NCI-H1092 (cell line): ENCODE data around the gene ZFYVE21.

Experiments
- DNase-seq: peaks from one replicate; lab custom pipeline; 2025; lab: John Stamatoyannopoulos, UW

The ZFYVE21 gene

GRCh38 chr14:103705504-103706284 lies 9.9 kb upstream of the ZFYVE21 start:
- DNase-seq, result no peak

- no peak for DNase-seq
These were observed 8.9 kb upstream of the ZFYVE21 start for GRCh38 chr14:103706551-103707328.

- DNase-seq, result no peak
These were observed 8.0 kb upstream of the ZFYVE21 start for GRCh38 chr14:103707329-103708263.

GRCh38 chr14:103708750-103709187 lies 6.8 kb upstream of the ZFYVE21 start:
- DNase-seq, result no peak

- DNase-seq, result no peak
These were observed 5.8 kb upstream of the ZFYVE21 start for GRCh38 chr14:103709814-103710213.

GRCh38 chr14:103710771-103711377 lies 4.7 kb upstream of the ZFYVE21 start:
- DNase-seq, result no peak

- no peak for DNase-seq
These were observed 3.8 kb upstream of the ZFYVE21 start for GRCh38 chr14:103711516-103712431.

GRCh38 chr14:103712633-103713247 lies 2.9 kb upstream of the ZFYVE21 start:
- DNase-seq, result no peak

- no peak for DNase-seq
These were observed 2.1 kb upstream of the ZFYVE21 start for GRCh38 chr14:103713304-103714062.

- no peak for DNase-seq
These were observed 1.4 kb upstream of the ZFYVE21 start for GRCh38 chr14:103714063-103714724.

GRCh38 chr14:103716091-103716801 lies 636 bp downstream of the ZFYVE21 start:
- no peak for DNase-seq

- no peak for DNase-seq
These were observed 1.3 kb downstream of the ZFYVE21 start for GRCh38 chr14:103716899-103717411.

GRCh38 chr14:103718572-103718971 lies 3.0 kb downstream of the ZFYVE21 start:
- no peak for DNase-seq

- no peak for DNase-seq
These were observed 4.1 kb downstream of the ZFYVE21 start for GRCh38 chr14:103719751-103720150.

- no peak for DNase-seq
These were observed 5.9 kb downstream of the ZFYVE21 start for GRCh38 chr14:103721334-103722120.

- no peak for DNase-seq
These were observed 8.1 kb downstream of the ZFYVE21 start for GRCh38 chr14:103723748-103724081.

GRCh38 chr14:103724116-103724515 lies 8.5 kb downstream of the ZFYVE21 start:
- no peak for DNase-seq
